ENCODE measurements around the gene RAB11FIP4. TPM values are rescaled to one million over a fixed set of nuclear protein-coding genes. Genes with fewer than 3 reads are reported as not detected.

RAB11FIP4 gene
- total RNA-seq, 4 donors from 2014 or later = 0.47 to 14.1 (median 1.9) TPM

- no peak for ATAC-seq
- TF ChIP-seq EP300 (IDR thresholded peaks at IDR 0.05) = no peak
- TF ChIP-seq, protein P1, sequence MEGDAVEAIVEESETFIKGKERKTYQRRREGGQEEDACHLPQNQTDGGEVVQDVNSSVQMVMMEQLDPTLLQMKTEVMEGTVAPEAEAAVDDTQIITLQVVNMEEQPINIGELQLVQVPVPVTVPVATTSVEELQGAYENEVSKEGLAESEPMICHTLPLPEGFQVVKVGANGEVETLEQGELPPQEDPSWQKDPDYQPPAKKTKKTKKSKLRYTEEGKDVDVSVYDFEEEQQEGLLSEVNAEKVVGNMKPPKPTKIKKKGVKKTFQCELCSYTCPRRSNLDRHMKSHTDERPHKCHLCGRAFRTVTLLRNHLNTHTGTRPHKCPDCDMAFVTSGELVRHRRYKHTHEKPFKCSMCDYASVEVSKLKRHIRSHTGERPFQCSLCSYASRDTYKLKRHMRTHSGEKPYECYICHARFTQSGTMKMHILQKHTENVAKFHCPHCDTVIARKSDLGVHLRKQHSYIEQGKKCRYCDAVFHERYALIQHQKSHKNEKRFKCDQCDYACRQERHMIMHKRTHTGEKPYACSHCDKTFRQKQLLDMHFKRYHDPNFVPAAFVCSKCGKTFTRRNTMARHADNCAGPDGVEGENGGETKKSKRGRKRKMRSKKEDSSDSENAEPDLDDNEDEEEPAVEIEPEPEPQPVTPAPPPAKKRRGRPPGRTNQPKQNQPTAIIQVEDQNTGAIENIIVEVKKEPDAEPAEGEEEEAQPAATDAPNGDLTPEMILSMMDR (IDR thresholded peaks at IDR 0.05) = no peak
- no peak for TF ChIP-seq POLR2AphosphoS5 (IDR thresholded peaks at IDR 0.05)
- TF ChIP-seq POLR2A (IDR thresholded peaks at IDR 0.05) = no peak
- peaks cover 0 to 12% (median 0%) of the 10 kb centered on the region in 3 donors for H3K4me1 ChIP-seq
- no peak overlapping the region for H3K27ac ChIP-seq
- H3K9me3 ChIP-seq = no peaks in the 10 kb centered on the region
- H3K36me3 ChIP-seq = no peaks in the 10 kb centered on the region
- WGBS, 2 donors (ENCODE audit: low coverage in 1 of 2) = 97% methylated on average over 3 of the region's 9 CpGs
- no peaks in the 10 kb centered on the region for H3K27me3 ChIP-seq
- no peak overlapping the region for H3K4me3 ChIP-seq
Measured at GRCh38 chr17:31540602-31541307, 149.3 kb downstream of the RAB11FIP4 start.

DNA sequence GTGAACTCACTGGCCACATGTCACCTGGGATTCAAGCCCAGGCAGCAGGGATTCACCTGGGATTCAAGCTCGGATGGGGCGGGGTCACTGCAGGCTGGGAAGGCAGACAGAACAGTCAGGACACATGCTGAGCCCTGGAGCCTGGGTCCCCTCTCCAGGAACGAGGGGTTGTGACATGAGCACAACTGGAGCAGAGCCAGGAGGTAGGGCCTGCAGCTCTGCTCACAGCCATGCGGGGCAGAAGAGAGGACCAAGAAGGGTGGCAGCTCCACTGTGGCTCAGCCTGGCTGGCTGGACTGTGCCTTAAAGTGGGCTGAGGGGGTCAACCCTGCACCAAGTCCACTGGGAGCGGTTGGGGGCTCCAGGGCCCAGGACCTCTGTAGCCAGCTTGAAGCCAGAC, 150.1 kb downstream of the RAB11FIP4 start:
- Histone ChIP-seq H3K4me3 (no peak overlapping the region), H3K27ac (no peak overlapping the region), H3K36me3 (no peaks in the 10 kb centered on the region), H3K4me1 (peaks cover 0 to 12% (median 0%) of the 10 kb centered on the region in 3 donors), H3K9me3 (no peaks in the 10 kb centered on the region), H3K27me3 (no peaks in the 10 kb centered on the region)
- TF ChIP-seq POLR2AphosphoS5 (IDR thresholded peaks at IDR 0.05) (no peak), EP300 (IDR thresholded peaks at IDR 0.05) (no peak), POLR2A (IDR thresholded peaks at IDR 0.05) (no peak)
- TF ChIP-seq, protein P1 (IDR thresholded peaks at IDR 0.05) = no peak
- ATAC-seq = no peak
- WGBS, 2 donors (ENCODE audit: low coverage in 1 of 2) = no CpG with 5 or more reads among the region's 5 CpGs

- TF ChIP-seq POLR2AphosphoS5 (IDR thresholded peaks at IDR 0.05) (no peak), POLR2A (IDR thresholded peaks at IDR 0.05) (no peak), EP300 (IDR thresholded peaks at IDR 0.05) (no peak)
- TF ChIP-seq, protein P1 (IDR thresholded peaks at IDR 0.05) = no peak
- H3K9me3 ChIP-seq = no peaks in the 10 kb centered on the region
- H3K27me3 ChIP-seq = no peaks in the 10 kb centered on the region
- no CpG with 5 or more reads among the region's 3 CpGs for WGBS, 2 donors (ENCODE audit: low coverage in 1 of 2)
- H3K4me3 ChIP-seq = no peak overlapping the region
- ATAC-seq = no peak
- H3K4me1 ChIP-seq = peaks cover 0 to 7% (median 0%) of the 10 kb centered on the region in 3 donors
- H3K36me3 ChIP-seq = no peaks in the 10 kb centered on the region
- H3K27ac ChIP-seq = no peak overlapping the region
Measured at GRCh38 chr17:31544186-31544585, 152.7 kb downstream of the RAB11FIP4 start.

DNA sequence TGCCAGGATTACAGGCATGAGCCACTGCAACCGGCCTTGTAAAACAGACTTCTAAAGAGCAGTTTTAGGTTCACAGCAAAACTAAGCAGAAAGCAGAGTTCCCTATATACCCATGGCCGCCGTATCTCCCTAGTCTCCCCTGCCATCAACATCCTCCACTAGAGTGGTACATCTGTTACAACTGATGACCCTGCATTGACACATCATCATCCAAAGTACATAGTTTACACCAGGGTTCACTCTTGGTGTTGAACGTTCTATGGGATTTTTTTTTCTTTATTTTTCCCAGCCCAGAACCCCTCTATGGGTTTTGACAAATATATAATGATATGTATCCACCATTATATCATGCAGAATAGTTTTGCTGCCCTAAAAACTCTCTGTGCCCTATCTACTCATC, 155.2 kb downstream of the RAB11FIP4 start:
- Histone ChIP-seq H3K4me3 (no peak overlapping the region), H3K27me3 (no peaks in the 10 kb centered on the region), H3K4me1 (peaks cover 0 to 14% (median 0%) of the 10 kb centered on the region in 3 donors), H3K27ac (no peak overlapping the region), H3K9me3 (no peaks in the 10 kb centered on the region), H3K36me3 (no peaks in the 10 kb centered on the region)
- no peak for ATAC-seq
- no peak for TF ChIP-seq POLR2A (IDR thresholded peaks at IDR 0.05)
- TF ChIP-seq, protein P1 (IDR thresholded peaks at IDR 0.05) = no peak
- TF ChIP-seq EP300 (IDR thresholded peaks at IDR 0.05) = no peak
- no peak for TF ChIP-seq POLR2AphosphoS5 (IDR thresholded peaks at IDR 0.05)
- WGBS, 2 donors (ENCODE audit: low coverage in 1 of 2) = 17 to 65% methylated on average over 1 to 3 of the region's 4 CpGs

DNA sequence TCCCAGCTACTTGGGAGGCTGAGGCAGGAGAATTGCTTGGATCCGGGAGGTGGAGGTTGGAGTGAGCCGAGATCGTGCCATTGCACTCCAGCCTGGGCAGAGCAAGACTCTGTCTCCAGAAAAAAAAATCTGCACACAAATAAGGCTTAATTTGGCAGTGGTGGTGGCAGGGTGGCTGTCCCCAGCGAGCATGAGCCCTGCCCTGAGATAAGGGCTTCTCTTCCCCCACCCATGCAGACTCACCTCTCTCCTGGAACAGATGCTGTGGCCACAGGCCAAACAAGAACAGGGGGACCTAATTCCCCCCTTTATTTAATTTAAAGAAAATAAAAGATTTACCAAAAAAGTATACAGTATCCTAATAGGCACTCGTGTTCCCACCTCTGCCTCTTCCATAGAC, 157.2 kb downstream of the RAB11FIP4 start:
- ATAC-seq = no peak
- Histone ChIP-seq H3K4me3 (peak overlapping the region in 1 of 2 donors; percentile 60), H3K36me3 (no peaks in the 10 kb centered on the region), H3K27me3 (no peaks in the 10 kb centered on the region), H3K27ac (peak overlapping the region in 3 of 4 donors; percentile 84 to 93 (median 91)), H3K4me1 (peaks cover 0 to 14% (median 0%) of the 10 kb centered on the region in 3 donors), H3K9me3 (no peaks in the 10 kb centered on the region)
- 30 to 44% methylated on average over 2 to 4 of the region's 5 CpGs for WGBS, 2 donors (ENCODE audit: low coverage in 1 of 2)
- TF ChIP-seq POLR2A (IDR thresholded peaks at IDR 0.05) (no peak), EP300 (IDR thresholded peaks at IDR 0.05) (no peak), POLR2AphosphoS5 (IDR thresholded peaks at IDR 0.05) (no peak)
- TF ChIP-seq, protein P1 (IDR thresholded peaks at IDR 0.05) = no peak

Data from gastroesophageal sphincter (tissue), 4 donors.